Breast epithelium (tissue), 3 donors: ENCODE measurements around the gene WNK2.

Experiments used
- POLR2A ChIP-seq: fragments of 450-650 bp; IDR thresholded peaks from one replicate; pipeline ENCODE4 v1.6.1; 2016; ENCODE audit warnings: antibody characterized with exemption, mild to moderate bottlenecking, moderate library complexity
- POLR2AphosphoS5 ChIP-seq, 3 donors: sonication (generic); formaldehyde crosslinking; IDR thresholded peaks; one replicate each; pipeline ENCODE4 v1.6.1; 2017; ENCODE audit warnings: antibody characterized with exemption in 3 of 3
- TF ChIP-seq, protein P1 (sequence below), 3 donors: fragments of 450-650 bp; IDR thresholded peaks; one replicate each; pipeline ENCODE4 v1.5.1; 2016 to 2017; ENCODE audit warnings: antibody characterized with exemption in 3 of 3, mild to moderate bottlenecking in 3 of 3, moderate library complexity in 3 of 3

DNA sequence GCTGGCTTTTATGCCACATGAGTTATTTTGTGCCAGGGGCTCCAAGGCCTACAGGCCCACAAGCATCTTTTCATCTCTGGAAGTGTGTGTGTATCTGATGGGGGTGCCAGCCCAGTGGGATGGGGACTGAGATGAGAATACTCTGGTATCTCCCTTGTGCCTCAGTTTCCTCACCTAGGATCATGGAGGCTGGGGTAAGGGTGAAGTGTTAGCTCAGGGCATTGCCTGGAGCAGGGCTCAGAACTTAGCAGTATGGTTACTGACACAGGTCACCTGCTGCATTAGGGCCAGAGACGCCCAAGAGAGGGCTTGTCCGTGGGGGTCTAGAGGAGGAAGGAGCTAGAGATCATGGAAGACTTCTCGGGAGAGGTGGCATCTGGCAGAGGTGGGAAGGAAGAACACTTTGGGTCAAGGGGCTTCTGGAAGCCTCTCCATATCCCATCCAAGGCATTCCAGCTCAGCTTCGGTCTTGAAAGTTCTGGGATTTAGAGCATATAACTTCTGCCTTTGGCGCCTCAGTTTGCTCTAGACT is 742 bp upstream of the WNK2 start:
- TF ChIP-seq, protein P1, sequence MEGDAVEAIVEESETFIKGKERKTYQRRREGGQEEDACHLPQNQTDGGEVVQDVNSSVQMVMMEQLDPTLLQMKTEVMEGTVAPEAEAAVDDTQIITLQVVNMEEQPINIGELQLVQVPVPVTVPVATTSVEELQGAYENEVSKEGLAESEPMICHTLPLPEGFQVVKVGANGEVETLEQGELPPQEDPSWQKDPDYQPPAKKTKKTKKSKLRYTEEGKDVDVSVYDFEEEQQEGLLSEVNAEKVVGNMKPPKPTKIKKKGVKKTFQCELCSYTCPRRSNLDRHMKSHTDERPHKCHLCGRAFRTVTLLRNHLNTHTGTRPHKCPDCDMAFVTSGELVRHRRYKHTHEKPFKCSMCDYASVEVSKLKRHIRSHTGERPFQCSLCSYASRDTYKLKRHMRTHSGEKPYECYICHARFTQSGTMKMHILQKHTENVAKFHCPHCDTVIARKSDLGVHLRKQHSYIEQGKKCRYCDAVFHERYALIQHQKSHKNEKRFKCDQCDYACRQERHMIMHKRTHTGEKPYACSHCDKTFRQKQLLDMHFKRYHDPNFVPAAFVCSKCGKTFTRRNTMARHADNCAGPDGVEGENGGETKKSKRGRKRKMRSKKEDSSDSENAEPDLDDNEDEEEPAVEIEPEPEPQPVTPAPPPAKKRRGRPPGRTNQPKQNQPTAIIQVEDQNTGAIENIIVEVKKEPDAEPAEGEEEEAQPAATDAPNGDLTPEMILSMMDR (IDR thresholded peaks at IDR 0.05): no peak
- TF ChIP-seq POLR2A (no peak), POLR2AphosphoS5 (IDR thresholded peaks at IDR 0.05) (no peak)
